GM12872 (cell line): ENCODE results near the gene BLCAP.

Experiments
- TF ChIP-seq, protein P1 (sequence below): IDR thresholded peaks from 3 replicates; pipeline ENCODE4 v1.5.1; 2011; ENCODE audit warnings: low read depth, mild to moderate bottlenecking, low read length, moderate library complexity; ENCODE audit not compliant: insufficient read depth

BLCAP gene

DNA sequence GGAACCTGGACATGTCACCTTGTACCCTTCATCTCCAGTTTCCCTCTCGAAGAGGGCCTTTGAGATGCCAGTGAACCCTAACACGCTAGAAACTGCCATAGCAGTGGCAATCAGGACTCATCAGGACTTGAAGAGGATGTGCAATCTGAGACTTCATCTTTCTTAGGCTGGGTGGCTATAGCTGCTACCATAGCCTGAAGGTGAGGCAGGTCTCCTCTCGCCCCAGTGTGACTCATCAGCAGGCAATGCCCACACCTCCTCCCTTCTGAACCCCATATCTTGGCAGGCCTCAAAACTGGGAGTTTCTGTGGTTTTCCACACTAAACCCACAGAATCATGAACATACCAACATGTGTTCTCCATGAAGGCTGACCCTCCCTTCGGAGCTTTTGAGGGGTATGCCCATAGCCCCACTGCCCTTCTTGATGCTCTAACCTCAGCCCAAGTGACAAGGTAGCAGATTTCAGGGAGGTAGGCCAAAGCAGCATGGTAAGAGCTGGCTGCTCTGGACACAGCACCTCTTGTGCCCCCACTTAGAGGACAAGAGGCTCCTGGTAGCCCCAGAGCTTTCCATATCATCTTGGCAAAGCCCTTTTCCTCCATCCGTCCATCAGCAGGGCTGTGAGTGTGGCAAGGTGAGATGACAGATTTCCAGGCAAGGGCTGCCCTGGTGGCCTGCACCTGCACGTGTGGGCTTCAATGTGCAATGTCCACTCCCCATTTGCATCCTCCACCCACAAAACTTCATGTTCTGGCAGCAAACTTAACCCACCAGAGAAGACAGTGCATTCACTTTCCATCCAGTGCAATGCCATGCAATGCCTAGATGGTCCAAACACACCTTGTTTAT is 2.6 kb downstream of the BLCAP start:
- TF ChIP-seq, protein P1, sequence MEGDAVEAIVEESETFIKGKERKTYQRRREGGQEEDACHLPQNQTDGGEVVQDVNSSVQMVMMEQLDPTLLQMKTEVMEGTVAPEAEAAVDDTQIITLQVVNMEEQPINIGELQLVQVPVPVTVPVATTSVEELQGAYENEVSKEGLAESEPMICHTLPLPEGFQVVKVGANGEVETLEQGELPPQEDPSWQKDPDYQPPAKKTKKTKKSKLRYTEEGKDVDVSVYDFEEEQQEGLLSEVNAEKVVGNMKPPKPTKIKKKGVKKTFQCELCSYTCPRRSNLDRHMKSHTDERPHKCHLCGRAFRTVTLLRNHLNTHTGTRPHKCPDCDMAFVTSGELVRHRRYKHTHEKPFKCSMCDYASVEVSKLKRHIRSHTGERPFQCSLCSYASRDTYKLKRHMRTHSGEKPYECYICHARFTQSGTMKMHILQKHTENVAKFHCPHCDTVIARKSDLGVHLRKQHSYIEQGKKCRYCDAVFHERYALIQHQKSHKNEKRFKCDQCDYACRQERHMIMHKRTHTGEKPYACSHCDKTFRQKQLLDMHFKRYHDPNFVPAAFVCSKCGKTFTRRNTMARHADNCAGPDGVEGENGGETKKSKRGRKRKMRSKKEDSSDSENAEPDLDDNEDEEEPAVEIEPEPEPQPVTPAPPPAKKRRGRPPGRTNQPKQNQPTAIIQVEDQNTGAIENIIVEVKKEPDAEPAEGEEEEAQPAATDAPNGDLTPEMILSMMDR, result no peak

DNA sequence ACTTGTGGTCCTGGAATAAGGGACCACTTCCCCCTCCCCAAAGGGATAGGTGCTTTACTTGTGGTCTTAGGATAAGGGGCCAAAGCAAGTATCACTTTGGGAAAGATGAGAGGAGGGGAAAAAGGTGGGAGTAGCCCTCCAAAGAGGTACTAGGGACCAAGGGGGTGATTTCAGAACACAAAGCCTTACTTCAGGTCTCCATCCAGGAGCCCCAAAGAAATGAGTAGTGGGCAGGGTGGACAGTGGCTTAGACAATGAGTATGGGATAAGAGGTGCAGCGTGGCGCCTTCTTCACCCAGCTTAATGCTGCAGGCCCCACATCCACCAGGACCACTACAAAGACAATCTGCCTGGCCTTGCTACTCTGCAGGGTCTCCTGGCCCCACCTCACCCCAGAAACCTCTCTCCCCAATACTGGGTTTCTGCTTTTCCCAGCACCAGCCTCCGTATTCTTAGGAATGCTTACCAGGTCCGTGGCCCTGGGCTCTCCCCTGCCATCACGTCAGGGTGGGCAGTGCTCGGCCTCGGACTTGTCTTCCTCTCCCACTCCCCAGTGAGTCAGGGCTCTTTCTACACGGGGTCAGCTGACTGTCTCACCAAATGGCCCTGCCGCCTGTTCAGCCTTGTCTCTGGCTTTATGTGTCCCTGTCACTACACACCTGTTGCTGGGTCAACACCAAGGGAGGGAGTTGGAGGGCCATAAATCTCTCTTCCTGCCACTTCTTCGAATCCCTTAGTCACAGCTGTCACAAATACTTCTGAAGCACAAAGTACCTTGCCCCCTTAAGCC is 3.6 kb downstream of the BLCAP start:
- TF ChIP-seq, protein P1, result no peak

DNA sequence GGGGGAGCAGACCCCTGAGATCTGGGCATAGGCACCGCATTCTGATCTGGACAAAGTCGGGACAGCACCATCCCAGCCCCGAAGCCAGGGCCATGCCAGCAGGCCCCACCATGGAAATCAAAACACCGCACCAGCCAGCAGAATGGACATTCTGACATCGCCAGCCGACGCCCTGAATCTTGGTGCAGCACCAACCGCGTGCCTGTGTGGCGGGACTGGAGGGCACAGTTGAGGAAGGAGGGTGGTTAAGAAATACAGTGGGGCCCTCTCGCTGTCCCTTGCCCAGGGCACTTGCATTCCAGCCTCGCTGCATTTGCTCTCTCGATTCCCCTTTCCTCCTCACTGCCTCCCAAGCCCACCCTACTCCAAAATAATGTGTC is 4.7 kb downstream of the BLCAP start:
- TF ChIP-seq, protein P1, result no peak

DNA sequence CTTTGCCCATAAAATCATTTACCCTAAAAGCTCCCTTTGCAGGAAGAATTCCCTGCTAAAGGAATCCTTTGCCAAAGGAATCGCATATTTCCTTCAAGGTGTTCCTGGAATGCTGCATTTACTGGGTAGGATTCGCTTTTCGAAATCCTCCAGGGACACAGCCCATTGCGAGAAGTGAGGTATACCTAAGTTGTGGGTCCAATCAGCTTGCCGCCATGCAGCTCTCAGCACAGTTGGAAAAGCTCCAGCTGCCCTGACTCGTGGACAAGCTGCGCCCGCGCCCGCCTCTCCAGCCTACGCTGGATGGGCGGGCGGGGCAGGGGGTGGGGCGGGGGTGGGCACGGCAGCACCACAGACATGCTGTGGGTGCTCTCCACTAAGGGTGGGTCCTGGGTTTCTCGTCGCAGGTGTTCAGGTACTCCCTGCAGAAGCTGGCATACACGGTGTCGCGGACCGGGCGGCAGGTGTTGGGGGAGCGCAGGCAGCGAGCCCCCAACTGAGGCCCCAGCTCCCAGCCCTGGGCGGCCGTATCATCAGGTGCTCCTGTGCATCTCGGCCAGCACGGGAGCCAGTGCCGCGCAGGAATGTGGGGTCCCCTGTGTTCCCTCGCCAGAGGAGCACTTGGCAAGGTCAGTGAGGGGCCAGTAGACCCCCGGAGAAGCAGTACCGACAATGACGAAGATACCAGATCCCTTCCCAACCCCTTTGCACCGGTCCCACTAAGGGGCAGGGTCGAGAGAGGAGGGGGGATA is 5.2 kb downstream of the BLCAP start:
- TF ChIP-seq, protein P1, result no peak

DNA sequence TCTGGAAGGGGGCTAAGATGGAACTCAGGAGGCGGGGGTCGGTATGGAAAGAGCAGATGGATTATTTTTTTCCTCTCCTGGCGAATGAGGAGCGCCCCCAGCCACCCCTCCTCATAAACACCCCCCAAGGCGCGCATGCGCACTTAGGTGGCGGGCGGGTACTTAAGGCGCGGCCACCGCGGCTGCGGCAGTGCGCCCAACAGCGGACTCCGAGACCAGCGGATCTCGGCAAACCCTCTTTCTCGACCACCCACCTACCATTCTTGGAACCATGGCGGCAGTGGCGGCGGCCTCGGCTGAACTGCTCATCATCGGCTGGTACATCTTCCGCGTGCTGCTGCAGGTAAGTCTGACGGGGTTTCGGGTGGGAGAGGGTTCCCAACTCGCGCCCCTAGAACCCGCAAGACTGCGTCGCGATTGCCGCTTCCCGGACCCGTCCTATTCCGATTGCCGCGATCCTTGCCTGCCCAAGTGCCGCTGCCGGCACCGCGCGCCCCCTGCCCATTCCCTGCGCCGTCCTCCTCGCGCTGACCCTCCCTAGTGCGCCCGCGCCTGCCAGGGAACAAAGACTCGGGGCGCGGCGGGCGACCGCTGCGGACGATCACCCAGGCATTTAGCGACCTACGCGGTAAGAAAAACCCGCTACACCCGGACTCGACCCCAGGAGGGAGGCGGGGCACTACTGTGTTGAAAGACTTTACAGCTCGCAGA is 6.5 kb downstream of the BLCAP start, which contains the start of gene NNAT:
NNAT (plus strand) TSS at position 190 of the 711 bp plus-strand sequence; CDS start at position 272, 82 bp downstream.
- TF ChIP-seq, protein P1, result no peak

DNA sequence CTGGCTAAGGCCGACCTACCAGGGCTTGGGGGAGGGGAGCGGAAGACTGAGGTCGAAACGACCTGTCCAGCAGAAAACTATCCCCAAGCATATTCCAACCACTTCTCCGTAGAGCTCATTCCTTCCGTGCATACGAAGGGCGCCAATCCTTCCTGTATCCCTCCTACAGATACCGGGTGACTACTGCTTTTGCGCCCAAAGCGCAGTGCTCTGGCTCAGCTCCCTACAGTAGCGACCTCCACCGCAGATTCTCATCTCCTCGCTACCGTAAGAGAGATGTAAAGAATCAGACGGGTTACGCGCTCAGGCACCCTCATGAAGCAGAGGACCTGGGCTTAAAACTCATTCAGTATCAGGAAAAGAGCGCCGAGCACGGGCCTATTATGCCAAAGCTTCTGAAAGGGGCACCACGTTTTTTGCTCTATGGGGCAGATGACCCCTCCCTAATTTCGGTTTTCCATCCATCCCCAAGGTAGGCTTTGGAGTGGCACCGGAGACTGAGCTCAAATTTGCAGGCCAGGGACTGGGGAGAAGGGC is 7.2 kb downstream of the BLCAP start:
- TF ChIP-seq, protein P1, result no peak
